Hepatocyte (in vitro differentiated cells): ENCODE data around the gene CCL28.

Experiments
- EZH2 ChIP-seq: fragments of 200-600 bp; sonication (generic); IDR thresholded peaks from 2 replicates; pipeline ENCODE4 v1.6.1; 2016; ENCODE audit warnings: antibody characterized with exemption, mild to moderate bottlenecking, borderline replicate concordance
- EZH2phosphoT487 ChIP-seq: fragments of 200-600 bp; sonication (generic); IDR thresholded peaks from one replicate; pipeline ENCODE4 v1.6.1; 2018; ENCODE audit warnings: antibody characterized with exemption, mild to moderate bottlenecking, low read depth, moderate library complexity; ENCODE audit not compliant: unreplicated experiment, severe bottlenecking
- TF ChIP-seq, protein P1 (sequence below): fragments of 200-600 bp; sonication (generic); IDR thresholded peaks from 2 replicates; pipeline ENCODE4 v1.5.1; 2016; ENCODE audit warnings: antibody characterized with exemption, mild to moderate bottlenecking; ENCODE audit not compliant: poor library complexity

DNA sequence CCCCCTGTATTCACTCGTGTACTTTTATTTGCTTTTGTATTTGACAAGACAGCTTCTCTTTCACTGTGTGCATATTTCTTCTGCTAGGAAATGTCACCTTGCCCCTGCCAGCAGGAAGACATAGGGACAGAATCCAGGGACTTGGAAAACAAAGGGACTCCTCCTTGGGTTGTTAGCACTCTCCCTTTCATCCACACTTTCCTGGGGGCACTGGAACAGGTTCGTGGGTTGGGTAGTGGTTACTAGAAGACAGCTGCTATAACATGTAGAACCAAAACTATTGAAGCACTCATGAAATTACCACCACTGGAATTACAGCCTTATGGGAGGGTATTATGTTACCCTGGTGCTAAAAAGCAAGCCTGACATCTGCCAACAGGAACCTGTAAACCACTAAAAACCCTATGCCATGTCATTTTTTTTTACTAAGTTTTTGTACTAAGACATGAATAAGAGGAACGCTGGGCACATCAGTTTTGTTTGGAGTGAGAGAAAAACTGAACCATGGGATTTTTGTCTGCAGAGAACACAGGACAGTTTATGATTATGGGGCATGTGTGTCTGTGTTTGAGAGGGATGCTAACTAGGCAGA, 4.7 kb upstream of the CCL28 start:
- TF ChIP-seq, protein P1, sequence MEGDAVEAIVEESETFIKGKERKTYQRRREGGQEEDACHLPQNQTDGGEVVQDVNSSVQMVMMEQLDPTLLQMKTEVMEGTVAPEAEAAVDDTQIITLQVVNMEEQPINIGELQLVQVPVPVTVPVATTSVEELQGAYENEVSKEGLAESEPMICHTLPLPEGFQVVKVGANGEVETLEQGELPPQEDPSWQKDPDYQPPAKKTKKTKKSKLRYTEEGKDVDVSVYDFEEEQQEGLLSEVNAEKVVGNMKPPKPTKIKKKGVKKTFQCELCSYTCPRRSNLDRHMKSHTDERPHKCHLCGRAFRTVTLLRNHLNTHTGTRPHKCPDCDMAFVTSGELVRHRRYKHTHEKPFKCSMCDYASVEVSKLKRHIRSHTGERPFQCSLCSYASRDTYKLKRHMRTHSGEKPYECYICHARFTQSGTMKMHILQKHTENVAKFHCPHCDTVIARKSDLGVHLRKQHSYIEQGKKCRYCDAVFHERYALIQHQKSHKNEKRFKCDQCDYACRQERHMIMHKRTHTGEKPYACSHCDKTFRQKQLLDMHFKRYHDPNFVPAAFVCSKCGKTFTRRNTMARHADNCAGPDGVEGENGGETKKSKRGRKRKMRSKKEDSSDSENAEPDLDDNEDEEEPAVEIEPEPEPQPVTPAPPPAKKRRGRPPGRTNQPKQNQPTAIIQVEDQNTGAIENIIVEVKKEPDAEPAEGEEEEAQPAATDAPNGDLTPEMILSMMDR, result no peak
- TF ChIP-seq EZH2, result no peak
- TF ChIP-seq EZH2phosphoT487, result no peak
